GDM1 (cell line): ENCODE measurements around the gene AGMO.

Source experiments
- DNase-seq: peaks from one replicate; lab custom pipeline; 2025; lab: John Stamatoyannopoulos, UW

Gene AGMO

GRCh38 chr7:15498465-15498864 lies 63.4 kb downstream of the AGMO start:
- DNase-seq, result no peak

- no peak for DNase-seq
Measured at GRCh38 chr7:15495170-15495569, 66.6 kb downstream of the AGMO start.

- DNase-seq, result no peak
Measured at GRCh38 chr7:15494711-15495110, 67.1 kb downstream of the AGMO start.

DNA sequence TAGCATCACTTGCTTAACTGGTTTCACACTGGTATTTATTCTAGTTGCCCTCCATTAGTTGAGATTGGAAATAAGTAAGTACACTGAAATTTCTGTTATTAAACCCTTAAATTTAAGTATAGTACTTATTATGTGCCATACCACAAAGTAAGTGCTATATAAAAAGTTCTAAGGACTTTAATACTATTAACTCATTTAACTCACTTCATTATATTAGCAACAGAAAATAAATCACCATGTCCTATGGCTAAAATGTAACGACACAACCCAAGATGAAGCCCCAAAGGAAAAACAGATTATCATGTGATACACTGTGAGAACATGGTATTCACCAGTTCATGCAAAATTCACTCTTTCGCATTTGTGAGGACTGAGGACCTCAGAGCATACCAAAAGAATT lies 70.5 kb downstream of the AGMO start:
- no peak for DNase-seq

- DNase-seq, result no peak
Measured at GRCh38 chr7:15490291-15490690, 71.5 kb downstream of the AGMO start.

DNA sequence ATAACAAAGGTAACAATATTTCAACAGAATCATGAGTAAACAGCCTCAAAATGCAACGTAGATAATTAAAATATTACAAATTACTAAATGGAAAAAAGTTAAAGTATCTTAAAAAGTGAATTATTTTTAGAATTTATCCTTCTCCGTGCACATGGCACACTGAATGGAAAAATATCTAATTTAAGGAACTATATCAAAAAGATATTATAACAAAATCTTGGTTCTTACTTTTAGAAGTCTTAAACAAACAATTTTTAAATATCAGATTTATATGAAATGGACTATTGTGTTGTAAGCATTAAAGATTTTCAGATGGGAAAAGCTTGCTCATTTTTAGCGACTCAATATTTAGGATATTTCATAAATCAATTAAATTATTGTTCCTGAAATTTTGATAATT lies 72.0 kb downstream of the AGMO start:
- DNase-seq, result no peak

DNA sequence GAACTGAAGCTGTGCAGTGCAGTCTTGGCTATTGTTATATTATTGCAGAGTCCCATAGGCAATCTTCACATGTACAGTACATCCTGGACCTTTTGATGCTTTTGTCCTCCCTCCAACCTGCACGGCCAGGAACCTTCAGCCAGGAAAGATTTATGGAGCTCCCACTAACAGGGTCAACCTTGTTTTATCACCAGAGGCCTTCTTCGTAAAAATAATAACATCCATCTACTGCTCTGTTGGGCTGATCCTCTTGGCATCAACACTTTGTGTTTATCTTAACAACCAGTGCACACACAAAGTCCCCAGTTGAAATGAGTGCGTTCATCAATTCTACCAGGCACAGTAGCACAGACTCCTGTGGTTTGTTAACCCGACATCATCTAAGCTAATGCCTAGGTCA lies 72.4 kb downstream of the AGMO start:
- DNase-seq, result no peak

DNA sequence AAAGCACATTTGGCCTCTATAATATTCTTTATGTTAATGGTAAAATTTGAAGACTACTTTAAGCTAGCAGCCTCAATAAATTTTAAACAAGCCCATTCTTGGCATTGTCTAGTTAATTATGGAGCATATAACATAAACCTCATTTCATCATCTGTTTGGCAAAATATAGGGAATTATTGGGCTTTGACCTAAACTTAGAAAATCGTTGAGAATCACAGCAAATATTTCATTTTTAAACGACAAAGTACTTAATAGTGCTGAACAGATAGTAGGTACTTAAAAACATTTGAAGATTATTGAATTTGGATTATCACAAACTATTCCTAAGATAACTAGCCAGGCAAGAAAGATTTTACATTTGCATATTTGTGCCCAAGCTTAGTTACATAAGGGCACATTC lies 73.4 kb downstream of the AGMO start:
- DNase-seq, result no peak

DNA sequence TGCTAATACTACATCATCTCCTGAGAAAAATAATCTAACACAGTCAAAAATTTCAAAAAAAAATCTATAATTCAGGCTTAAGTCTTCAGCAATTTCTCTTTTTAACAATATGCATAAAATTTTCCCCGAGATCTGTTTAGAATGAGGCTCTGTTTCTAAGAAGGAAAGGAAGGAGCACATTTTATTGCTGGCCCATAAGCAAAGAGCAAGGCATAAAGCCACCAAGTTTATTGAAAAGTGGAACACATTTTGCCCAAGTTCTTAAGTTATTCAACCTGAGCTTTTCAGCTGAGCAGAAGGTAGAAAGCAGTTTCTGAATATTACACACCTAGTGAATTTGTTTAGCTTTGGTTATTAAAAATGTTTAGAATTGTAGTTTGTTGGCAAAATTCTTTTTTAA lies 73.9 kb downstream of the AGMO start:
- DNase-seq, result no peak

GRCh38 chr7:15485998-15486397 lies 75.8 kb downstream of the AGMO start:
- no peak for DNase-seq

GRCh38 chr7:15485431-15485830 lies 76.4 kb downstream of the AGMO start:
- DNase-seq, result no peak

DNA sequence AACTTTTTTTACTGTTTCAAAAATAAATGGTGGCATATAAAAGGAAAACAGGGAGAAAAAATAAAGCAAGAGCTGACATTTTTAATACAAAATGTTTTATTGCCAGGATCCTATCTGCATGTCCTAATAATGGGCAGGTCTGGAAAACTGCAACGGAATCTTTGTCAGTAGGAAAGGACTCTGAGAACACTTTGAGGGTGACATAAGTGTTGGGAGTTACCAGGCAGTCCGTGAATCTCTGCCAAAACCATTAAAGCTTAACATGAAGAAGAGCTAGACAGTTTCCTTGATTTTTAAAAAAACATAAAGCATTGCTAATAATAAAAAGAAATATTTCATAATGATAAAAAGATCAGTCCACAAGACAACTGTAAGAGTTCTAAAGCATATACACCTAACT lies 80.7 kb downstream of the AGMO start:
- DNase-seq, result no peak

DNA sequence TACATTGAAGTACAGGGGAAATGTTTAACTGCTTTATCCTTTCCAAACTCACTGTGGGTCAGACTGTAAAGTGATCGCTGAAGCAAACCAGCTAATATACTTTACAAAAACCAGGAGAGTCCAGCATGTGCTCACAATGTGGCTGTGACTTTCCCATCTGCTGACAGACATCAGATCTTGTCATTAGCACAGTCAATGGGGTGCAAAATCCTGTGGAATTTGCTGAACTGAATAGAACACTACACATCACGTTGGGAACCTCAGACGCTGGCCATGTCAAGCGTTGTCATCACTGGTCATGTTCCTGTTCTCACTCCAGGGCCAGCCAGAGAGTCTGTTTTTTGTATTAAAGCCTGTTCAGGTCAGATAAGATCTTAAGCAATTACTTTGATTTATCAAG lies 83.4 kb downstream of the AGMO start:
- DNase-seq, result no peak

GRCh38 chr7:15476531-15476918 lies 85.3 kb downstream of the AGMO start:
- DNase-seq, result no peak

GRCh38 chr7:15475808-15476530 lies 85.8 kb downstream of the AGMO start:
- no peak for DNase-seq

DNA sequence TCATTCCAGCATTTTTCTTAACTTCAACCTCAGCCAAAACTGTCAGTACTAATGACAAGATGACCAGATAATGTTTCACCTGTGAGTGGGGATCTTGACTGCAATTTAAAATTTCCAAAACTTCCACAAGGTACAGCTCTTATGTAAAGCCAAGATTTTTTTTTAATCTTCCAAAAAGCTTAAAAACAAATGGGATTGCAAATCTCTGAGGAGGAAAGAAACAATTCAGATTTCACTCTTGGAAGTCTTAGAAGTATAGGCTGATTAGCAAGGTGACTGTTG lies 90.2 kb downstream of the AGMO start:
- DNase-seq, result no peak

GRCh38 chr7:15470825-15471668 lies 90.8 kb downstream of the AGMO start:
- no peak for DNase-seq

GRCh38 chr7:15464667-15465121 lies 97.1 kb downstream of the AGMO start:
- DNase-seq, result no peak

GRCh38 chr7:15463801-15464666 lies 97.8 kb downstream of the AGMO start:
- no peak for DNase-seq

- DNase-seq, result no peak
Measured at GRCh38 chr7:15462721-15463389, 99.0 kb downstream of the AGMO start.

GRCh38 chr7:15461576-15461975 lies 100.2 kb downstream of the AGMO start:
- no peak for DNase-seq

DNA sequence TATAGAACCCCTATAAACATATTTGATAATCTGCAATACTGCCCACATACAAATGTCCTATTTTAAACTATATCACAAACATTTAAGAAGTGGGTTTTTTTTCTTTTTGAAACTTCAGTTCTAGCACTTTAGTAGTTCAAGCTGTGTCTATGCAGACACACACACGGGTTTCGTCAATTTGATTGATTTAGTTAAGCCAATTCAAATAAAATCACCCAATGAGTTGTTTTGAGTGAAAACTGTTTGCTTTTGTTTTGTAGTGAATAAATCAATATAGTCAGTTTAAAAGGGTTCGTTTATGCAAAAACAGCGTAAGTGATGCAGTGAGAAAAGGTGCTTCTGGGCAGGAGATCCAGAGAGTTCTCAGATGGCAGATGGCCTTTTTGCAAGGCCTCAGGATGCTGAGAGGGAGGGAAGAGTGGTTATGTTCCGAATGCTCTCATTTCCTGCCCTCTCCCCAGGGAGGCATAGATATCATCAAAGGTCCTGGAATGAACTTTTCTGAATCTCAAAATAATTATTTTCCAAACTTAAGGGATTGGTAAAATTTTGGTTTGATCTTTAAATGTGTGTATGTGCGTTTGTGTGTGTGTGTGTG lies 102.7 kb downstream of the AGMO start:
- no peak for DNase-seq
